Heart right ventricle (tissue), 16 donors: Measurements from ENCODE around the gene FLAD1. TPM values are rescaled to one million over a fixed set of nuclear protein-coding genes. Genes with fewer than 3 reads are reported as not detected.

ENCODE experiments used
- ATAC-seq, 8 donors: fragments of 200-7000 bp; cut with Tn5 transposase; one replicate each; pipeline ENCODE4 v1.9.1; 2020; ENCODE audit warnings: mild to moderate bottlenecking in 8 of 8, moderate library complexity in 8 of 8, moderate number of reproducible peaks in 1 of 8
- DNase-seq, 2 donors: peaks; one replicate each; pipeline ENCODE4 v3.0.0-alpha.2; 2020
- H3K27ac ChIP-seq, 10 donors: fragments of 200-600 bp; sonication (generic) in 2 of 10; one replicate each; pipeline versions ENCODE4 v1.5.0 to v1.8.0; 2020 to 2022; ENCODE audit warnings: mild to moderate bottlenecking in 3 of 10
- H3K27me3 ChIP-seq, 7 donors: fragments of 200-600 bp; one replicate each; pipeline ENCODE4 v1.8.0; 2021 to 2022; ENCODE audit warnings: mild to moderate bottlenecking in 2 of 7
- H3K36me3 ChIP-seq, 9 donors: fragments of 200-600 bp; sonication (generic) in 1 of 9; one replicate each; pipeline versions ENCODE4 v1.5.0 to v1.8.0; 2020 to 2022; ENCODE audit warnings: mild to moderate bottlenecking in 2 of 9
- H3K4me1 ChIP-seq, 9 donors: fragments of 200-600 bp; sonication (generic) in 1 of 9; one replicate each; pipeline versions ENCODE4 v1.5.0 to v1.8.0; 2020 to 2022; ENCODE audit warnings: mild to moderate bottlenecking in 4 of 9
- H3K4me3 ChIP-seq, 10 donors: fragments of 200-600 bp; sonication (generic) in 2 of 10; one replicate each; pipeline versions ENCODE4 v1.5.0 to v1.8.0; 2020 to 2022; ENCODE audit warnings: mild to moderate bottlenecking in 7 of 10, moderate library complexity in 2 of 10
- H3K9me3 ChIP-seq, 11 donors: fragments of 200-600 bp in 10 of 11; sonication (generic) in 2 of 11; one replicate each; pipeline versions ENCODE4 v1.5.0 to v1.8.0; 2013 to 2022; ENCODE audit warnings: mild to moderate bottlenecking in 2 of 11, control low read depth in 1 of 11, moderate library complexity in 1 of 11
- CTCF ChIP-seq, 9 donors: fragments of 200-600 bp; sonication (generic) in 2 of 9; IDR thresholded peaks; one replicate each; pipeline versions ENCODE4 v1.5.0 to v1.8.0; 2021 to 2022; ENCODE audit warnings: antibody characterized with exemption in 9 of 9, mild to moderate bottlenecking in 5 of 9, moderate library complexity in 1 of 9
- WGBS, 2 donors: extraction: QIAGEN DNeasy Blood & Tissue Kit; methylation state at CpG; one replicate each; pipeline ENCODE4 v1.1.7; 2013; ENCODE audit warnings: inconsistent platforms in 1 of 2; 5-methylcytosine and 5-hydroxymethylcytosine counted together
- intact Hi-C, 10 donors: fragments of 100-400 bp; cut with DNase I; formaldehyde crosslinking; loops; one replicate each; pipeline versions ENCODE4 v1.11.1 to v1.14.2; 2022
- polyA plus RNA-seq, 2 donors: library from polyadenylated mRNA; stranded (reverse); fragments of 200-250 nt; gene quantifications; one replicate each; pipeline ENCODE4 v1.2.3, GENCODE V29; 2013
- total RNA-seq, 10 donors: library from RNA; stranded (reverse); fragmentation: NEBNext Ultra II Directional in 3 of 10; extraction: Animal tissue kit (Norgen Biotek cat#: 25700) in 3 of 10; gene quantifications; one replicate each; pipeline versions ENCODE4 v1.2.1 to v1.2.4, GENCODE V29; 2021 to 2023
- donor health status: Arrhythmogenic right ventricular cardiomyopathy.
- donor health status: ischemic (EF 13 %, LVEDD 7.1; RV severe dilation, severe dysfunction).
- donor health status: healthy with polysubstance abuse.
- donor health status: DM: no; HTN: yes; CAD: no.
- donor health status: DM: no; HTN: no; CAD: no.
- donor health status: ischemic (EF 25% LVEDD 6.9; RV normal size, moderate dysfunction).
- donor health status: ischemic (EF 25% LVEDD 5.7; RV mildly dilated, moderate dysfunction).
- donor health status: healthy.
- donor health status: DM: yes; HTN: yes; CAD: no.
- donor health status: Ischemic cardiomyopathy.
- donor health status: ischemic (EF 35%, LVEDD 5.7; RV mildly dilated, moderate dysfunction).
- donor health status: nonischemic (EF 11% LVEDD 7.7; RV severe dilation, severe dysfunction).
- donor health status: DM: yes; HTN: yes; CAD: no.
- donor health status: PGD.
- donor health status: ischemic (EF 29% LVEDD 5.4; RV normal size, mild dysfunction).
- donor health status: nonischemic (EF 23%, LVEDD 6.1; RV moderate dilation, normal function).

Gene FLAD1
- total and polyA plus RNA-seq, 12 donors = 20.1 to 41.6 (median 25.0) TPM

GRCh38 chr1:155003766-155004351 lies 20.7 kb downstream of the FLAD1 start:
- DNase-seq (peak; percentile 72 to 79), ATAC-seq (peak in 7 of 8 donors; percentile 5 to 19 (median 8))
- WGBS, 2 donors = 0 to 1% methylated on average over 34 of the region's 34 CpGs
- intact Hi-C loops = loop anchor here in 3 of 10 donors (5.0 to 10.0 kb wide), 3 partner anchors 42 to 61 kb away; partner anchors contain the start of genes ADAM15 (in 1 of the 3), EFNA4 (in 1 of the 3) and PYGO2 (in 1 of the 3)
- Histone ChIP-seq H3K4me3 (peak overlapping the region; percentile 50 to 97 (median 91)), H3K27ac (peak overlapping the region; percentile 90 to 98 (median 96)), H3K36me3 (no peaks in the 10 kb centered on the region), H3K4me1 (peaks cover 33 to 75% (median 66%) of the 10 kb centered on the region in 9 donors), H3K27me3 (no peaks in the 10 kb centered on the region), H3K9me3 (no peaks in the 10 kb centered on the region)
- TF ChIP-seq CTCF (IDR thresholded peaks at IDR 0.05) = no peak

GRCh38 chr1:155004352-155005075 lies 21.4 kb downstream of the FLAD1 start:
- no peak for TF ChIP-seq CTCF (IDR thresholded peaks at IDR 0.05)
- Histone ChIP-seq H3K27ac (peak overlapping the region; percentile 90 to 98 (median 96)), H3K4me3 (peak overlapping the region; percentile 50 to 97 (median 91)), H3K4me1 (peaks cover 29 to 71% (median 60%) of the 10 kb centered on the region in 9 donors), H3K36me3 (no peaks in the 10 kb centered on the region), H3K9me3 (no peaks in the 10 kb centered on the region), H3K27me3 (no peaks in the 10 kb centered on the region)
- no peak for DNase-seq
- no peak for ATAC-seq
- 24 to 33% methylated on average over 5 of the region's 5 CpGs for whole genome bisulfite sequencing, 2 donors
- intact Hi-C loops = loop anchor here in 3 of 10 donors (5.0 to 10.0 kb wide), 3 partner anchors 42 to 60 kb away; partner anchors contain the start of genes ADAM15 (in 1 of the 3), EFNA4 (in 1 of the 3) and PYGO2 (in 1 of the 3)

GRCh38 chr1:155005076-155006011 lies 22.2 kb downstream of the FLAD1 start:
- 43 to 44% methylated on average over 17 of the region's 17 CpGs for WGBS, 2 donors
- H3K4me3 ChIP-seq = peak overlapping the region in 8 of 10 donors; percentile 87 to 97 (median 92)
- intact Hi-C loops = loop anchor here in 1 of 10 donors (10.0 kb wide), 1 partner anchor 59 kb away; the partner anchor contains the start of gene EFNA4
- peaks cover 26 to 70% (median 54%) of the 10 kb centered on the region in 9 donors for H3K4me1 ChIP-seq
- H3K36me3 ChIP-seq = no peaks in the 10 kb centered on the region
- ATAC-seq (peak in 6 of 8 donors; percentile 3 to 25 (median 12)), DNase-seq (peak; percentile 69 to 80)
- TF ChIP-seq CTCF (IDR thresholded peaks at IDR 0.05) = no peak
- peak overlapping the region; percentile 90 to 98 (median 96) for H3K27ac ChIP-seq
- H3K9me3 ChIP-seq = no peaks in the 10 kb centered on the region
- H3K27me3 ChIP-seq = no peaks in the 10 kb centered on the region
